Natural killer cell (primary cell): ENCODE data around the gene SLC38A9. TPM values are rescaled to one million over a fixed set of nuclear protein-coding genes. Genes with fewer than 3 reads are reported as not detected.

Source experiments
- ATAC-seq, 3 donors: fragments of 150-1000 bp in 2 of 3; fragments of 200-7000 bp in 1 of 3; cut with Tn5 transposase; 1 replicate in 1 of 3; 2 replicates in 2 of 3; pipeline ENCODE4 v1.10.0; 2021; ENCODE audit warnings: mild to moderate bottlenecking in 2 of 3, moderate library complexity in 2 of 3
- DNase-seq, 2 donors: peaks; one replicate each; pipeline versions ENCODE4 v3.0.0 to v3.0.0-alpha.2; 2013 to 2021; ENCODE audit warnings: mixed read lengths in 1 of 2
- H3K27ac ChIP-seq: one replicate; pipeline ENCODE4 v1.5.1; 2013; ENCODE audit warnings: mild to moderate bottlenecking, low read length
- H3K27me3 ChIP-seq: one replicate; pipeline ENCODE4 v1.6.1; 2013; ENCODE audit warnings: low read length; ENCODE audit not compliant: control insufficient read depth, insufficient read depth
- H3K36me3 ChIP-seq: one replicate; pipeline ENCODE4 v1.6.1; 2013; ENCODE audit warnings: low read length; ENCODE audit not compliant: control insufficient read depth, insufficient read depth
- H3K4me1 ChIP-seq: one replicate; pipeline ENCODE4 v1.6.1; 2013; ENCODE audit warnings: low read length; ENCODE audit not compliant: control insufficient read depth, insufficient read depth
- H3K4me3 ChIP-seq: one replicate; pipeline ENCODE4 v1.5.1; 2013; ENCODE audit warnings: low read length
- H3K9me3 ChIP-seq: one replicate; pipeline ENCODE4 v1.6.1; 2013; ENCODE audit warnings: low read length; ENCODE audit not compliant: control insufficient read depth, insufficient read depth
- H3K27ac Mint-ChIP-seq, 2 donors: one replicate each; pipeline ENCODE4 v1.8.0; 2022; ENCODE audit warnings: mild to moderate bottlenecking in 2 of 2, mixed read lengths in 2 of 2, moderate library complexity in 1 of 2
- H3K27me3 Mint-ChIP-seq, 2 donors: one replicate each; pipeline ENCODE4 v1.8.0; 2022; ENCODE audit warnings: low read depth in 2 of 2, mixed read lengths in 2 of 2
- H3K36me3 Mint-ChIP-seq: one replicate; pipeline ENCODE4 v1.8.0; 2022; ENCODE audit warnings: mixed read lengths
- H3K4me1 Mint-ChIP-seq, 2 donors: one replicate each; pipeline ENCODE4 v1.8.0; 2022; ENCODE audit warnings: mixed read lengths in 2 of 2
- H3K4me3 Mint-ChIP-seq: one replicate; pipeline ENCODE4 v1.8.0; 2022; ENCODE audit warnings: mild to moderate bottlenecking, moderate library complexity, mixed read lengths
- H3K9me3 Mint-ChIP-seq, 2 donors: one replicate each; pipeline ENCODE4 v1.8.0; 2022; ENCODE audit warnings: mixed read lengths in 2 of 2
- CTCF ChIP-seq: fragments of 200-600 bp; IDR thresholded peaks from one replicate; pipeline ENCODE4 v1.8.0; 2022; ENCODE audit warnings: antibody characterized with exemption
- WGBS: methylation state at CpG from one replicate; pipeline ENCODE4 v1.1.7; 2013; ENCODE audit warnings: missing lambda C conversion rate; ENCODE audit not compliant: insufficient coverage; 5-methylcytosine and 5-hydroxymethylcytosine counted together
- intact Hi-C: fragments of 100-400 bp; cut with micrococcal nuclease; formaldehyde crosslinking; loops from one replicate; pipeline ENCODE4 v1.14.2; 2022
- total RNA-seq, 4 donors: library from RNA; stranded (reverse); fragments of 120-200 nt in 1 of 4; gene quantifications; one replicate each; pipeline versions ENCODE4 v1.2.3 to v1.2.4, GENCODE V29; 2013 to 2022

SLC38A9 gene
- total RNA-seq, 3 donors from 2014 or later (not counting 1 experiment from before 2014, with no cell fraction given), result 20.6 to 33.9 (median 27.0) TPM

GRCh38 chr5:55715519-55716078, 3.5 kb upstream of the SLC38A9 start:
- intact Hi-C loops, result no loop called here
- no peaks in the 10 kb centered on the region for H3K27me3 ChIP-seq
- H3K9me3 ChIP-seq, result no peaks in the 10 kb centered on the region
- Mint-ChIP-seq H3K27ac (no peak overlapping the region), H3K4me1 (peaks cover 11 to 17% of the 10 kb centered on the region in 2 donors), H3K4me3 (no peak overlapping the region), H3K27me3 (peaks cover 9 to 20% of the 10 kb centered on the region in 2 donors), H3K9me3 (no peaks in the 10 kb centered on the region), H3K36me3 (no peaks in the 10 kb centered on the region)
- H3K36me3 ChIP-seq, result no peaks in the 10 kb centered on the region
- H3K27ac ChIP-seq, result no peak overlapping the region
- H3K4me3 ChIP-seq, result no peak overlapping the region
- ATAC-seq (no peak), DNase-seq (no peak)
- WGBS, result 100% methylated on average over 5 of the region's 6 CpGs
- H3K4me1 ChIP-seq, result peaks cover 14% of the 10 kb centered on the region
- no peak for TF ChIP-seq CTCF

GRCh38 chr5:55714749-55715148, 2.6 kb upstream of the SLC38A9 start:
- no peak overlapping the region for H3K4me3 ChIP-seq
- H3K36me3 Mint-ChIP-seq, result no peaks in the 10 kb centered on the region
- TF ChIP-seq CTCF, result no peak
- intact Hi-C loops, result no loop called here
- no peaks in the 10 kb centered on the region for H3K9me3 Mint-ChIP-seq
- H3K4me1 Mint-ChIP-seq, result peaks cover 11 to 17% of the 10 kb centered on the region in 2 donors
- no peak overlapping the region for H3K4me3 Mint-ChIP-seq
- no peak overlapping the region for H3K27ac Mint-ChIP-seq
- no peaks in the 10 kb centered on the region for H3K36me3 ChIP-seq
- H3K27me3 ChIP-seq, result no peaks in the 10 kb centered on the region
- peaks cover 4 to 20% of the 10 kb centered on the region in 2 donors for H3K27me3 Mint-ChIP-seq
- 63% methylated on average over 5 of the region's 6 CpGs for WGBS
- H3K9me3 ChIP-seq, result no peaks in the 10 kb centered on the region
- ATAC-seq, result no peak
- H3K4me1 ChIP-seq, result peaks cover 14% of the 10 kb centered on the region
- H3K27ac ChIP-seq, result no peak overlapping the region
- DNase-seq, result no peak

DNA sequence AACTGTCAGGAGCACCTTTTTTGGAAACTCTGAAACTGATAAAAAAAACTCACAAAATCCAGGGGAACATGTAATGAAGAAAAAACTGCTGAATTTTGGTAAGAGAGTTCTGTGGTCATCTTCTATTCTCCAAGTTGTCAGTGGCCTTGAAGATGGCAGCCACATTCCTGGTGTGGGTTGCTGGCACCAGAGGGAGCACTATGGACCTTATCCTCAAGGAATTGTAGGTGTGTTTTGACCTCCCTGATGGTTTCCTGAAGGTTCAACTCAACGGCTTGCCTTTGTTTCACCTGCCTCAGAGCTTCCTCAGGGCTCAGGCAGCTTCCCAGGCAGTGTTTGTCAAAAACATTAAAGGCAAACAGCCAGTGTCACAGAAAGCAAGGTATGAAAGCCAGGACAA, 2.2 kb upstream of the SLC38A9 start:
- WGBS, result 86% methylated on average over 1 of the region's 1 CpG
- H3K4me1 Mint-ChIP-seq, result peaks cover 11 to 17% of the 10 kb centered on the region in 2 donors
- H3K27ac Mint-ChIP-seq, result no peak overlapping the region
- Histone ChIP-seq H3K4me3 (no peak overlapping the region), H3K4me1 (peaks cover 14% of the 10 kb centered on the region), H3K36me3 (no peaks in the 10 kb centered on the region), H3K9me3 (no peaks in the 10 kb centered on the region), H3K27me3 (no peaks in the 10 kb centered on the region), H3K27ac (no peak overlapping the region)
- DNase-seq (no peak), ATAC-seq (no peak)
- H3K36me3 Mint-ChIP-seq, result no peaks in the 10 kb centered on the region
- no peaks in the 10 kb centered on the region for H3K9me3 Mint-ChIP-seq
- intact Hi-C loops, result no loop called here
- no peak overlapping the region for H3K4me3 Mint-ChIP-seq
- TF ChIP-seq CTCF, result no peak
- H3K27me3 Mint-ChIP-seq, result peaks cover 4 to 20% of the 10 kb centered on the region in 2 donors

GRCh38 chr5:55713871-55714270, 1.7 kb upstream of the SLC38A9 start:
- ATAC-seq (no peak), DNase-seq (no peak)
- H3K9me3 ChIP-seq, result no peaks in the 10 kb centered on the region
- H3K4me3 Mint-ChIP-seq, result no peak overlapping the region
- no peak overlapping the region for H3K27ac Mint-ChIP-seq
- peaks cover 14% of the 10 kb centered on the region for H3K4me1 ChIP-seq
- H3K9me3 Mint-ChIP-seq, result no peaks in the 10 kb centered on the region
- peaks cover 4 to 20% of the 10 kb centered on the region in 2 donors for H3K27me3 Mint-ChIP-seq
- H3K27ac ChIP-seq, result no peak overlapping the region
- no peak overlapping the region for H3K4me3 ChIP-seq
- H3K36me3 Mint-ChIP-seq, result no peaks in the 10 kb centered on the region
- H3K27me3 ChIP-seq, result no peaks in the 10 kb centered on the region
- intact Hi-C loops, result no loop called here
- peaks cover 11 to 17% of the 10 kb centered on the region in 2 donors for H3K4me1 Mint-ChIP-seq
- no peaks in the 10 kb centered on the region for H3K36me3 ChIP-seq
- 100% methylated on average over 3 of the region's 3 CpGs for WGBS
- no peak for TF ChIP-seq CTCF
